Measurements from ENCODE around the gene UBQLN4.

- TF ChIP-seq CTCF (IDR thresholded peaks at IDR 0.05) (no peak), POLR2A (IDR thresholded peaks at IDR 0.05) (no peak)
These were observed 28.3 kb upstream of the UBQLN4 start for GRCh38 chr1:156081917-156082308.
